Ascending aorta (tissue), 2 donors: ENCODE measurements around the gene CRACDL. TPM values are rescaled to one million over a fixed set of nuclear protein-coding genes. Genes with fewer than 3 reads are reported as not detected.

ENCODE experiments used
- DNase-seq, 2 donors: peaks; one replicate each; pipeline ENCODE4 v3.0.0-alpha.2; 2019; ENCODE audit warnings: low spot score in 2 of 2
- H3K27ac ChIP-seq, 2 donors: fragments of 200-600 bp; sonication (generic); one replicate each; pipeline ENCODE4 v1.5.1; 2016 to 2017; ENCODE audit warnings: mild to moderate bottlenecking in 1 of 2
- H3K27me3 ChIP-seq: fragments of 200-600 bp; sonication (generic); one replicate; pipeline ENCODE4 v1.5.1; 2017
- H3K36me3 ChIP-seq, 2 donors: fragments of 200-600 bp; sonication (generic); one replicate each; pipeline ENCODE4 v1.5.1; 2016
- H3K4me1 ChIP-seq, 2 donors: fragments of 200-600 bp; sonication (generic); one replicate each; pipeline ENCODE4 v1.5.1; 2016 to 2017; ENCODE audit warnings: mild to moderate bottlenecking in 1 of 2
- H3K4me3 ChIP-seq, 2 donors: fragments of 200-600 bp; sonication (generic); one replicate each; pipeline ENCODE4 v1.5.1; 2016 to 2017; ENCODE audit warnings: mild to moderate bottlenecking in 1 of 2
- H3K9me3 ChIP-seq, 2 donors: fragments of 200-600 bp; sonication (generic); one replicate each; pipeline ENCODE4 v1.5.1; 2016
- CTCF ChIP-seq, 3 experiments: fragments of 200-600 bp in 2 of 3; fragments of 450-650 bp in 1 of 3; sonication (generic) in 2 of 3; IDR thresholded peaks; one replicate each; pipeline ENCODE4 v1.5.1; 2016 to 2019; ENCODE audit warnings: antibody characterized with exemption in 3 of 3, mild to moderate bottlenecking in 1 of 3, moderate library complexity in 1 of 3
- intact Hi-C: fragments of 100-400 bp; cut with DNase I; formaldehyde crosslinking; loops from one replicate; pipeline ENCODE4 v1.15.1; 2023
- total RNA-seq: library from RNA; depleted of rRNA; stranded (reverse); fragments of >200 nt; gene quantifications from one replicate; pipeline ENCODE4 v1.1.0, GENCODE V29; 2016

CRACDL gene
- total RNA-seq, 1 donor from 2014 or later, result 51.9 TPM

- intact Hi-C loops, result no loop called here
These were observed 163.5 kb downstream of the CRACDL start for GRCh38 chr2:98772536-98772935.

GRCh38 chr2:98771721-98772524, 164.1 kb downstream of the CRACDL start:
- Histone ChIP-seq H3K4me3 (no peak overlapping the region), H3K27ac (no peak overlapping the region), H3K27me3 (no peaks in the 10 kb centered on the region), H3K9me3 (no peaks in the 10 kb centered on the region), H3K36me3 (no peaks in the 10 kb centered on the region), H3K4me1 (peaks cover 0 to 16% of the 10 kb centered on the region in 2 donors)
- intact Hi-C loops, result no loop called here
- DNase-seq, result no peak
- TF ChIP-seq CTCF (IDR thresholded peaks at IDR 0.05), result no peak

More at GRCh38 chr2:98772536-98772935, 163.5 kb downstream of the CRACDL start:
- Histone ChIP-seq H3K27ac (no peak overlapping the region), H3K9me3 (no peaks in the 10 kb centered on the region), H3K27me3 (no peaks in the 10 kb centered on the region), H3K4me1 (peaks cover 0 to 16% of the 10 kb centered on the region in 2 donors), H3K36me3 (no peaks in the 10 kb centered on the region), H3K4me3 (no peak overlapping the region)
- no peak for DNase-seq
- no peak for TF ChIP-seq CTCF (IDR thresholded peaks at IDR 0.05)

GRCh38 chr2:98771264-98771663, 164.8 kb downstream of the CRACDL start:
- Histone ChIP-seq H3K36me3 (no peaks in the 10 kb centered on the region), H3K9me3 (no peaks in the 10 kb centered on the region), H3K27ac (no peak overlapping the region), H3K4me3 (no peak overlapping the region), H3K27me3 (no peaks in the 10 kb centered on the region), H3K4me1 (peaks cover 0 to 15% of the 10 kb centered on the region in 2 donors)
- intact Hi-C loops, result no loop called here
- no peak for TF ChIP-seq CTCF (IDR thresholded peaks at IDR 0.05)
- DNase-seq, result no peak

GRCh38 chr2:98769784-98770183, 166.2 kb downstream of the CRACDL start:
- no peaks in the 10 kb centered on the region for H3K9me3 ChIP-seq
- H3K36me3 ChIP-seq, result no peaks in the 10 kb centered on the region
- H3K4me1 ChIP-seq, result peaks cover 0 to under 1% of the 10 kb centered on the region in 2 donors
- H3K4me3 ChIP-seq, result no peak overlapping the region
- no peaks in the 10 kb centered on the region for H3K27me3 ChIP-seq
- no peak for TF ChIP-seq CTCF (IDR thresholded peaks at IDR 0.05)
- DNase-seq, result no peak
- H3K27ac ChIP-seq, result no peak overlapping the region
- intact Hi-C loops, result no loop called here

- DNase-seq, result no peak
- H3K27ac ChIP-seq, result no peak overlapping the region
These were observed 166.9 kb downstream of the CRACDL start for GRCh38 chr2:98769114-98769476.

More at GRCh38 chr2:98769114-98769476, 166.9 kb downstream of the CRACDL start:
- H3K4me1 ChIP-seq, result no peaks in the 10 kb centered on the region
- no peaks in the 10 kb centered on the region for H3K27me3 ChIP-seq
- intact Hi-C loops, result no loop called here
- no peaks in the 10 kb centered on the region for H3K36me3 ChIP-seq
- TF ChIP-seq CTCF (IDR thresholded peaks at IDR 0.05), result no peak
- H3K4me3 ChIP-seq, result no peak overlapping the region
- H3K9me3 ChIP-seq, result no peaks in the 10 kb centered on the region
